GM21367 (cell line): ENCODE data around the gene RAC2.
"Not testable (repeated sequence)": the region's sequence is repeated elsewhere in the genome, so short reads cannot be mapped to it uniquely, and the experiment has no call there.

ENCODE experiments used
- ATAC-seq: cut with Tn5 transposase; IDR thresholded peaks from one replicate; pipeline ENCODE4 v1.9.1; 2021; ENCODE audit not compliant: unreplicated experiment

The RAC2 gene

GRCh38 chr22:37206841-37207821, 36.9 kb downstream of the RAC2 start:
- ATAC-seq = no peak

- ATAC-seq = no peak
Observed at GRCh38 chr22:37206118-37206840, 37.8 kb downstream of the RAC2 start.

GRCh38 chr22:37205046-37205445, 39.0 kb downstream of the RAC2 start:
- no peak for ATAC-seq

- no peak for ATAC-seq
Observed at GRCh38 chr22:37204045-37204655, 39.9 kb downstream of the RAC2 start.

- ATAC-seq = no peak
Observed at GRCh38 chr22:37203354-37204044, 40.6 kb downstream of the RAC2 start.

GRCh38 chr22:37202716-37203115, 41.4 kb downstream of the RAC2 start:
- ATAC-seq = no peak

GRCh38 chr22:37202001-37202555, 42.0 kb downstream of the RAC2 start:
- no peak for ATAC-seq

GRCh38 chr22:37201443-37201820, 42.6 kb downstream of the RAC2 start:
- ATAC-seq = not testable (repeated sequence)

- no peak for ATAC-seq
Observed at GRCh38 chr22:37199760-37200108, 44.3 kb downstream of the RAC2 start.

GRCh38 chr22:37199103-37199759, 44.8 kb downstream of the RAC2 start:
- peak; percentile 79 for ATAC-seq

GRCh38 chr22:37198258-37199102, 45.6 kb downstream of the RAC2 start:
- ATAC-seq = no peak

- ATAC-seq = no peak
Observed at GRCh38 chr22:37197451-37198257, 46.4 kb downstream of the RAC2 start.

- no peak for ATAC-seq
Observed at GRCh38 chr22:37196539-37197450, 47.3 kb downstream of the RAC2 start.

GRCh38 chr22:37195921-37196320, 48.1 kb downstream of the RAC2 start:
- ATAC-seq = no peak

GRCh38 chr22:37194750-37195149, 49.3 kb downstream of the RAC2 start:
- no peak for ATAC-seq

GRCh38 chr22:37193629-37194191, 50.4 kb downstream of the RAC2 start:
- ATAC-seq = no peak

- ATAC-seq = no peak
Observed at GRCh38 chr22:37192741-37193140, 51.3 kb downstream of the RAC2 start.
